IMR-90 (cell line): Measurements from ENCODE around the gene MAGEB6B. TPM values are rescaled to one million over a fixed set of nuclear protein-coding genes. Genes with fewer than 3 reads are reported as not detected.

Source experiments
- ATAC-seq: fragments of 200-7000 bp; cut with Tn5 transposase; 2 replicates; pipeline ENCODE4 v1.9.1; 2020; ENCODE audit warnings: low read depth, mild to moderate bottlenecking, moderate library complexity
- BruUV-seq: library from RNA; stranded (reverse); fragments of 400-500 nt; replicated peaks from 2 replicates; lab custom pipeline; 2021; lab: Mats Ljungman, UMichigan
- CTCF ChIA-PET: fragments of 300-600 bp; formaldehyde crosslinking; extraction: SDS; loops from one replicate; lab custom pipeline; 2021; ENCODE audit warnings: antibody characterized with exemption; lab: Yijun Ruan, JAX
- POLR2A ChIA-PET: fragments of 300-600 bp; sonication (Branson Sonifier 250); formaldehyde crosslinking; loops from one replicate; lab custom pipeline; 2022; ENCODE audit warnings: antibody characterized with exemption; ENCODE audit not compliant: unreplicated experiment; lab: Charles Lee
- DNase-seq: peaks from one replicate; pipeline ENCODE4 v3.0.0; 2013
- H2AFZ ChIP-seq: replicated peaks from 2 replicates; pipeline ENCODE3; 2013; ENCODE audit warnings: low read length, mild to moderate bottlenecking; ENCODE audit not compliant: poor library complexity
- H2AK5ac ChIP-seq: 2 replicates; pipeline ENCODE4 v1.6.1; 2013; ENCODE audit warnings: low read depth, low read length, inconsistent platforms
- H2AK9ac ChIP-seq: replicated peaks from 2 replicates; pipeline ENCODE3; 2013; ENCODE audit warnings: mild to moderate bottlenecking, low read depth, low read length, moderate library complexity; ENCODE audit not compliant: poor library complexity
- H2BK120ac ChIP-seq: 2 replicates; pipeline ENCODE4 v1.6.1; 2013; ENCODE audit warnings: low read depth, low read length, inconsistent platforms
- H2BK15ac ChIP-seq: 3 replicates; pipeline ENCODE4 v1.6.1; 2013; ENCODE audit warnings: low read depth, low read length, inconsistent platforms
- H2BK20ac ChIP-seq: 2 replicates; pipeline ENCODE4 v1.6.1; 2013; ENCODE audit warnings: low read depth, mild to moderate bottlenecking, inconsistent platforms, low read length, moderate library complexity
- H2BK5ac ChIP-seq: 2 replicates; pipeline ENCODE4 v1.6.1; 2013; ENCODE audit warnings: mild to moderate bottlenecking, low read depth, low read length, inconsistent platforms; ENCODE audit not compliant: poor library complexity, severe bottlenecking
- H3K14ac ChIP-seq: replicated peaks from 2 replicates; pipeline ENCODE4 v1.6.1; 2013; ENCODE audit warnings: low read depth, low read length, inconsistent platforms
- H3K18ac ChIP-seq: 2 replicates; pipeline ENCODE4 v1.6.1; 2013; ENCODE audit warnings: low read depth, low read length, control low read depth
- H3K23ac ChIP-seq: 2 replicates; pipeline ENCODE4 v1.6.1; 2013; ENCODE audit warnings: low read depth, low read length, inconsistent platforms
- H3K27ac ChIP-seq: 2 replicates; pipeline ENCODE4 v1.5.1; 2013; ENCODE audit warnings: mild to moderate bottlenecking, control low read depth, low read length; ENCODE audit not compliant: insufficient read depth
- H3K27me3 ChIP-seq: 2 replicates; pipeline ENCODE4 v1.6.1; 2013; ENCODE audit warnings: low read length; ENCODE audit not compliant: control insufficient read depth, insufficient read depth
- H3K36me3 ChIP-seq: 2 replicates; pipeline ENCODE4 v1.6.1; 2013; ENCODE audit warnings: low read length, mixed read lengths; ENCODE audit not compliant: control insufficient read depth, insufficient read depth
- H3K4ac ChIP-seq: 2 replicates; pipeline ENCODE4 v1.6.1; 2013; ENCODE audit warnings: low read depth, low read length, inconsistent platforms
- H3K4me1 ChIP-seq: 2 replicates; pipeline ENCODE4 v1.6.1; 2013; ENCODE audit warnings: low read length, mixed read lengths; ENCODE audit not compliant: control insufficient read depth, insufficient read depth
- H3K4me2 ChIP-seq: 2 replicates; pipeline ENCODE4 v1.6.1; 2013; ENCODE audit warnings: low read depth, mild to moderate bottlenecking, control low read depth, low read length, moderate library complexity
- H3K4me3 ChIP-seq: 2 replicates; pipeline ENCODE4 v1.5.1; 2013; ENCODE audit warnings: low read depth, mild to moderate bottlenecking, control low read depth, low read length, moderate library complexity; ENCODE audit not compliant: insufficient read depth
- H3K56ac ChIP-seq: 2 replicates; pipeline ENCODE4 v1.6.1; 2013; ENCODE audit warnings: low read length, inconsistent platforms; ENCODE audit not compliant: insufficient read depth; ENCODE audit errors: extremely low read depth
- H3K79me1 ChIP-seq, 2 experiments: 2 replicates each; pipeline ENCODE4 v1.6.1; 2013; ENCODE audit warnings: low read length in 2 of 2, inconsistent platforms in 1 of 2, low read depth in 1 of 2
- H3K9ac ChIP-seq: 2 replicates; pipeline ENCODE4 v1.6.1; 2013; ENCODE audit warnings: low read depth, low read length, control low read depth
- H3K9me1 ChIP-seq: 2 replicates; pipeline ENCODE4 v1.6.1; 2013; ENCODE audit warnings: low read length, inconsistent platforms; ENCODE audit not compliant: insufficient read depth
- H3K9me3 ChIP-seq: 2 replicates; pipeline ENCODE4 v1.6.1; 2013; ENCODE audit warnings: low read length; ENCODE audit not compliant: control insufficient read depth, insufficient read depth
- H4K20me1 ChIP-seq: 2 replicates; pipeline ENCODE4 v1.6.1; 2013; ENCODE audit warnings: low read length, inconsistent platforms; ENCODE audit not compliant: insufficient read depth
- H4K5ac ChIP-seq: 2 replicates; pipeline ENCODE4 v1.6.1; 2013; ENCODE audit warnings: mild to moderate bottlenecking, low read depth, low read length, control low read depth
- H4K8ac ChIP-seq, 2 experiments: 2 replicates each; pipeline ENCODE4 v1.6.1; 2013; ENCODE audit warnings: low read depth in 2 of 2, low read length in 2 of 2, control low read depth in 1 of 2, inconsistent platforms in 1 of 2
- H4K91ac ChIP-seq: 2 replicates; pipeline ENCODE4 v1.6.1; 2013; ENCODE audit warnings: low read depth, low read length, inconsistent platforms; ENCODE audit not compliant: insufficient read depth
- BHLHE40 ChIP-seq: fragments of 150-350 bp; IDR thresholded peaks from 2 replicates; pipeline ENCODE4 v1.6.1; 2016; ENCODE audit warnings: mild to moderate bottlenecking, low read depth, low read length
- CEBPB ChIP-seq: IDR thresholded peaks from 2 replicates; pipeline ENCODE4 v1.6.1; 2012; ENCODE audit warnings: low read depth, low read length, improper control_type of control experiment
- CHD1 ChIP-seq: IDR thresholded peaks from 2 replicates; pipeline ENCODE4 v1.6.1; 2012; ENCODE audit warnings: low read depth, low read length, improper control_type of control experiment
- CTCF ChIP-seq: conservative IDR thresholded peaks from 2 replicates; pipeline ENCODE4 v1.5.1; 2012; ENCODE audit warnings: mild to moderate bottlenecking, low read depth, low read length, improper control_type of control experiment
- ELK1 ChIP-seq: fragments of 150-350 bp; IDR thresholded peaks from 2 replicates; pipeline ENCODE4 v1.6.1; 2016; ENCODE audit warnings: low read depth, mild to moderate bottlenecking, low read length, moderate library complexity, borderline replicate concordance
- FOS ChIP-seq: fragments of 150-350 bp; IDR thresholded peaks from 2 replicates; pipeline ENCODE4 v1.6.1; 2016; ENCODE audit warnings: low read depth, low read length
- MAFK ChIP-seq: IDR thresholded peaks from 2 replicates; pipeline ENCODE4 v1.6.1; 2012; ENCODE audit warnings: low read depth, low read length, improper control_type of control experiment
- MAZ ChIP-seq: IDR thresholded peaks from 2 replicates; pipeline ENCODE4 v1.6.1; 2012; ENCODE audit warnings: low read depth, mild to moderate bottlenecking, low read length, improper control_type of control experiment, moderate library complexity, borderline replicate concordance
- MXI1 ChIP-seq: IDR thresholded peaks from 2 replicates; pipeline ENCODE4 v1.6.1; 2012; ENCODE audit warnings: low read depth, mild to moderate bottlenecking, low read length, moderate library complexity, borderline replicate concordance
- NFE2L2 ChIP-seq: fragments of 150-350 bp; IDR thresholded peaks from 2 replicates; pipeline ENCODE4 v1.6.1; 2016; ENCODE audit warnings: low read depth, mild to moderate bottlenecking, low read length
- POLR2A ChIP-seq: IDR thresholded peaks from 2 replicates; pipeline ENCODE4 v1.6.1; 2012; ENCODE audit warnings: mild to moderate bottlenecking, low read depth, low read length
- RAD21 ChIP-seq: IDR thresholded peaks from 2 replicates; pipeline ENCODE4 v1.6.1; 2012; ENCODE audit warnings: low read length, improper control_type of control experiment
- RCOR1 ChIP-seq: IDR thresholded peaks from 2 replicates; pipeline ENCODE4 v1.6.1; 2012; ENCODE audit warnings: mild to moderate bottlenecking, low read length, improper control_type of control experiment; ENCODE audit not compliant: insufficient replicate concordance
- RFX5 ChIP-seq: IDR thresholded peaks from 2 replicates; pipeline ENCODE4 v1.8.0; 2012; ENCODE audit warnings: low read depth, mild to moderate bottlenecking, low read length, moderate library complexity
- SMC3 ChIP-seq: fragments of 150-350 bp; IDR thresholded peaks from 2 replicates; pipeline ENCODE4 v1.6.1; 2016; ENCODE audit warnings: low read depth, mild to moderate bottlenecking, antibody characterized with exemption, low read length, moderate library complexity
- USF2 ChIP-seq: fragments of 150-350 bp; IDR thresholded peaks from 2 replicates; pipeline ENCODE4 v1.6.1; 2017; ENCODE audit warnings: mild to moderate bottlenecking, antibody characterized with exemption, low read length, low read depth
- dilution Hi-C: fragments of 300-500 bp; cut with HindIII; formaldehyde crosslinking; loops from one replicate; pipeline ENCODE4 v1.14.3; 2018; ENCODE audit warnings: low sequenced_read_pairs; ENCODE audit not compliant: unreplicated experiment
- in situ Hi-C: fragments of 300-500 bp; cut with MboI; formaldehyde crosslinking; loops from 3 replicates; pipeline ENCODE4 v1.14.3; 2019; ENCODE audit warnings: low sequenced_read_pairs, inconsistent platforms, mixed read lengths
- intact Hi-C: fragments of 100-400 bp; cut with micrococcal nuclease; formaldehyde crosslinking; loops from 2 replicates; pipeline ENCODE4 v1.10.0; 2022
- polyA plus RNA-seq, 3 experiments: library from polyadenylated mRNA; depleted of rRNA; stranded (reverse); fragments of >200 nt; gene quantifications; 2 replicates each; pipeline ENCODE4 v1.2.3, GENCODE V29; 2012; ENCODE audit warnings: low replicate concordance in 1 of 3
- total RNA-seq: library from RNA; depleted of rRNA; stranded (reverse); fragments of >200 nt; gene quantifications from 2 replicates; pipeline ENCODE4 v1.2.3, GENCODE V29; 2012

MAGEB6B gene
- total and polyA plus RNA-seq, 2 of the 4 experiments (the other 2 are of a cell fraction): not detected

DNA sequence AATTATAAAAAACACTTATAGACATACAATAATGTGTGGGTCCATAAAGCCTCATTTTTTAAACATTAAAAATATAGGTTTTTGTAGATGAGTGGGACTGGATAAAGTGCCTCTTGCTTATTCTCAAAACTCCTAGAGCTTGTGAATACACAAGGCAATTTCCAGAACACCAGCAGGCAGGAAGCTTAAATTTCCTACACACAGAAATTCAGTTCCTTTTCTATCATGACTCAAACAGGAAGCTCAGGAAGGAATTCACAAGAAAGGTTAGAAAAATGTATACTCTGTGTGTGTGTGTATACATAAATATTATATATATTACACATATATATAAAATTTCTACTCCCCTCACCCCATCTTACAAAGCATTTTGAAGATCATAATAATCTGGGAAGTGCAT, 43.2 kb downstream of the MAGEB6B start:
- no peaks in the 10 kb centered on the region for H3K4me1 ChIP-seq
- TF ChIP-seq RAD21 (no peak), POLR2A (no peak), RCOR1 (no peak), ELK1 (no peak), USF2 (no peak), NFE2L2 (no peak), CTCF (no peak), SMC3 (no peak), CHD1 (no peak), MXI1 (no peak), CEBPB (no peak), FOS (no peak), MAFK (no peak), BHLHE40 (no peak), MAZ (no peak), RFX5 (no peak)
- H2BK15ac ChIP-seq: no peak overlapping the region
- H3K79me1 ChIP-seq: no peaks in the 10 kb centered on the region
- H4K5ac ChIP-seq: no peak overlapping the region
- intact Hi-C loops (no loop called here), dilution Hi-C loops (no loop called here), in situ Hi-C loops (no loop called here)
- H3K14ac ChIP-seq: no peak overlapping the region
- H3K36me3 ChIP-seq: no peaks in the 10 kb centered on the region
- no peak overlapping the region for H2BK120ac ChIP-seq
- no peaks in the 10 kb centered on the region for H3K27me3 ChIP-seq
- no peaks in the 10 kb centered on the region for H4K20me1 ChIP-seq
- BruUV-seq: no TSS peak
- no peak overlapping the region for H2AFZ ChIP-seq
- no peak overlapping the region for H4K8ac ChIP-seq
- H2BK20ac ChIP-seq: no peak overlapping the region
- CTCF ChIA-PET: no interaction called here
- H4K91ac ChIP-seq: no peak overlapping the region
- POLR2A ChIA-PET: no interaction called here
- H3K9ac ChIP-seq: no peak overlapping the region
- no peaks in the 10 kb centered on the region for H3K9me3 ChIP-seq
- no peak overlapping the region for H3K23ac ChIP-seq
- no peaks in the 10 kb centered on the region for H3K9me1 ChIP-seq
- no peak overlapping the region for H3K4ac ChIP-seq
- H2AK9ac ChIP-seq: no peak overlapping the region
- H3K18ac ChIP-seq: no peak overlapping the region
- no peak for ATAC-seq
- DNase-seq: no peak
- H3K4me2 ChIP-seq: no peak overlapping the region
- H3K4me3 ChIP-seq: no peak overlapping the region
- H2AK5ac ChIP-seq: no peak overlapping the region
- H3K56ac ChIP-seq: no peak overlapping the region
- no peak overlapping the region for H2BK5ac ChIP-seq
- H3K27ac ChIP-seq: no peak overlapping the region
